ENCODE results near the gene PROCR.

Gene PROCR

GRCh38 chr20:35225319-35226125 is 53.6 kb downstream of the PROCR start:
- DNase-seq (ENCODE audit: insufficient read length, low spot score), result no peak
- TF ChIP-seq CTCF (IDR thresholded peaks at IDR 0.05; ENCODE audit: insufficient read depth, missing control alignments), result no peak
- FAIRE-seq, result no peak

DNA sequence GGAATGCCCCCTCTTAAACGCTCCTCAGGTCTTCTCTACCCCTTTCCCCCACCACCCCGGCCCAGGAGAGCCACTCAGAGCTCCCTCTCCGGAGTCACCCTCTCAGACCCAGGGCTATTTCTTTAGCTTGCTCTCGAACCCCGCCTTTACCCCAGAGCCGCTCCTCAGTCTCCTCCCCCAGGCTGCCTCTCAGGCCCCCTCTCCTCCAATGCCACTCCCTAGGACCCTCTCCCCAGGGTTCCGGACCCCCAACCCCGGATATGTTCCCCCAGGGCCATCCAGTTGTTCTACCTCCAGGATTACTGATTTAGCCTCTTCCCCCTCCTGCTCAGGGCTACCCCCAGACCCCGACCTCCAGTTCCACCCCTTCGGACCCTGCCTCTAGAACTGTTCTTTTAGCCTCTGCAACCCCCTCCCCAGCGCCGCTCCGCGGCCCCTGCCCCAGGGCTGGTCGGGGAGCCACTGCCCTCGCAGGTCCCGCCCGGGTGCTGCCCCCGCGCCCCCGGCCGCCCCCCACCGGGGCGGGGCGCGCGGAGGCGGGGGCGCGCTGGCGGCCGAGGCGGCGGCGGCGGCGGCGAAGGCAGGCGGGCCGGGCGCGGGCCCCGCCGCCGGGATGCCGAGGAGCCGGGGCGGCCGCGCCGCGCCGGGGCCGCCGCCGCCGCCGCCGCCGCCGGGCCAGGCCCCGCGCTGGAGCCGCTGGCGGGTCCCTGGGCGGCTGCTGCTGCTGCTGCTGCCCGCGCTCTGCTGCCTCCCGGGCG is 54.4 kb downstream of the PROCR start, which contains the start of gene MMP24:
TSS of gene MMP24 (plus strand) at position 565 of the 758 bp plus-strand sequence. CDS start at position 614, 49 bp downstream.
- no peak for TF ChIP-seq CTCF (IDR thresholded peaks at IDR 0.05; ENCODE audit: insufficient read depth, missing control alignments)
- DNase-seq (ENCODE audit: insufficient read length, low spot score) (no peak), FAIRE-seq (no peak)

Data from D721Med (cell line).